Bronchial epithelial cell (primary cell): ENCODE measurements around the gene RPL32. TPM values are rescaled to one million over a fixed set of nuclear protein-coding genes. Genes with fewer than 3 reads are reported as not detected.
A peak's percentile ranks its signal among the peaks of the same experiment; 100 is the strongest.
"Not testable (repeated sequence)": the region's sequence is repeated elsewhere in the genome, so short reads cannot be mapped to it uniquely, and the experiment has no call there.

ENCODE experiments used
- DNase-seq: peaks from one replicate; pipeline ENCODE4 v3.0.0-alpha.2; 2010; ENCODE audit warnings: low read depth
- FAIRE-seq: peaks from 2 replicates; lab custom pipeline; 2011; peaks lifted over from hg19 to GRCh38; lab: Jason Lieb, UNC
- H3K27me3 ChIP-seq: 2 replicates; pipeline ENCODE4 v1.5.1; 2011; ENCODE audit warnings: low read length; ENCODE audit not compliant: control insufficient read depth, insufficient read depth
- H3K36me3 ChIP-seq: 2 replicates; pipeline ENCODE4 v1.5.1; 2011; ENCODE audit warnings: low read length; ENCODE audit not compliant: control insufficient read depth, insufficient read depth
- H3K4me3 ChIP-seq: 2 replicates; pipeline ENCODE4 v1.5.1; 2011; ENCODE audit warnings: mild to moderate bottlenecking, low read depth, low read length, control low read depth
- CTCF ChIP-seq: IDR thresholded peaks from 2 replicates; pipeline ENCODE4 v1.5.1; 2011; ENCODE audit warnings: mild to moderate bottlenecking, moderate library complexity, low read length, control low read depth, inconsistent platforms; ENCODE audit not compliant: insufficient read depth, severe bottlenecking
- total RNA-seq: library from RNA; depleted of rRNA; stranded (reverse); fragments of >200 nt; gene quantifications from 2 replicates; pipeline ENCODE4 v1.2.1, GENCODE V29; 2014

Gene RPL32
- total RNA-seq, 1 donor from 2014 or later, result 2,605 TPM

GRCh38 chr3:12797124-12797891 is 44.1 kb downstream of the RPL32 start:
- DNase-seq (no peak), FAIRE-seq (no peak)
- peaks cover 2% of the 10 kb centered on the region for H3K27me3 ChIP-seq
- H3K36me3 ChIP-seq, result no peaks in the 10 kb centered on the region
- no peak overlapping the region for H3K4me3 ChIP-seq
- TF ChIP-seq CTCF, result no peak

GRCh38 chr3:12796171-12797123 is 44.9 kb downstream of the RPL32 start, which contains the start of gene CAND2:
CAND2 (plus strand) TSS chr3:12796680; CDS start chr3:12796721, 41 bp downstream.
- H3K36me3 ChIP-seq, result no peaks in the 10 kb centered on the region
- TF ChIP-seq CTCF, result no peak
- FAIRE-seq, result no peak
- peaks cover 2% of the 10 kb centered on the region for H3K27me3 ChIP-seq
- peak within 1 kb of the TSS; percentile 33 for H3K4me3 ChIP-seq
- no peak for DNase-seq

DNA sequence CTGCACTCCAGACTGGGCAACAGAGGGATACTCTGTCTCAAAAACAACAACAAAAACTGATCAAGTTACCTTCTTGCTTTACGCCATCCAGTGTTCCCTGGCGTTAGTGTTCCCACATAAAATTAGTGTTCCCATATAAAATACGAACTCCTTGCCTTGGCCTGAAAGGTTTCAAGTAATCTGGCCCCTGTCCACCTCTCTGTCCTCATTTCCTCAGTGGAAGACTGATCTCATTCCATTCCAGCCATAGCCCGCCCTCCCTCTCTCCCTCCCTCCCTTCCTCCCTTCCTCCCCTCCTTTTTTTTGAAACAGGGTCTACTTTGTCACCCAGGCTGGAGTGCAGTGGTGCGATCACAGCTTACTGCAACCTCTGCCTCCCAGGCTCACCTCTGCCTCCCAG is 47.7 kb downstream of the RPL32 start:
- DNase-seq, result no peak
- no peak for FAIRE-seq
- TF ChIP-seq CTCF, result no peak

DNA sequence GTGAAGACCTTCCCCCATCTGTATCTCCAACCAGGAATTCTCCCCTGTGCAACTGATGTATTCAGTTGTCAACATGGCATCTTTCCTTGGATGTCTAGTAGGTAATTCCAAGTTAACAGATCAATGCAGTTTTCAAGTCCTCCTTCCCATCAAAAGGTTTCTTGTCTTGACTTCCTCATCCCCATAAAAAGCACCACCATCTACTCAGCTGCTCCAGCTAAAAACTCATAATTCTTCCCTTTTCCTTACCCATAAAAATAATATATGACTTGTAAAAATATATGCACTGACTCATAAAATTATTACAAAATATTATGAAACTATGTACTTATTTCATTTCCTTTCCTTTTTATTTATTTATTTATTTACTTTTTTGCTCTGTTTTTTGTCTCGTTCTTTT is 49.9 kb downstream of the RPL32 start:
- no peak for DNase-seq
- H3K27me3 ChIP-seq, result no peaks in the 10 kb centered on the region
- FAIRE-seq, result no peak
- no peak overlapping the region for H3K4me3 ChIP-seq
- H3K36me3 ChIP-seq, result no peaks in the 10 kb centered on the region
- TF ChIP-seq CTCF, result no peak

More for the DNA sequence above, 47.7 kb downstream of the RPL32 start:
- Histone ChIP-seq H3K36me3 (no peaks in the 10 kb centered on the region), H3K27me3 (peaks cover 2% of the 10 kb centered on the region), H3K4me3 (no peak overlapping the region)

- not testable (repeated sequence) for H3K36me3 ChIP-seq, H3K4me3 ChIP-seq, FAIRE-seq, H3K27me3 ChIP-seq, DNase-seq
These were observed 53.2 kb downstream of the RPL32 start for GRCh38 chr3:12787967-12788690.
